Activated naive CD4-positive, alpha-beta T cell treated with anti-CD3 and anti-CD28 coated beads, Interleukin-2, amount 50 U/mL, for 72 hours (primary cell): Measurements from ENCODE around the gene ZBTB44. TPM values are rescaled to one million over a fixed set of nuclear protein-coding genes. Genes with fewer than 3 reads are reported as not detected.

Source experiments
- ATAC-seq, 2 donors: fragments of 150-1000 bp; cut with Tn5 transposase; 2 replicates each; pipeline ENCODE4 v1.10.0; 2021; ENCODE audit warnings: mild to moderate bottlenecking in 2 of 2, moderate library complexity in 2 of 2
- DNase-seq, 2 donors: peaks; one replicate each; pipeline ENCODE4 v3.0.0; 2021 to 2022; ENCODE audit warnings: low spot score in 2 of 2
- H3K27ac Mint-ChIP-seq, 2 donors: one replicate each; pipeline ENCODE4 v1.8.0; 2022; ENCODE audit warnings: mild to moderate bottlenecking in 2 of 2, mixed read lengths in 2 of 2
- H3K36me3 Mint-ChIP-seq, 2 donors: one replicate each; pipeline ENCODE4 v1.8.0; 2022; ENCODE audit warnings: mixed read lengths in 2 of 2
- H3K9me3 Mint-ChIP-seq, 2 donors: one replicate each; pipeline ENCODE4 v1.8.0; 2022; ENCODE audit warnings: mixed read lengths in 2 of 2
- total RNA-seq, 2 donors: library from RNA; stranded (reverse); gene quantifications; one replicate each; pipeline ENCODE4 v1.2.3, GENCODE V29; 2022

The ZBTB44 gene
- total RNA-seq, 2 donors from 2014 or later = 43.4 to 47.2 TPM

- Mint-ChIP-seq H3K36me3 (no peaks in the 10 kb centered on the region), H3K27ac (no peak overlapping the region), H3K9me3 (no peaks in the 10 kb centered on the region)
- ATAC-seq (no peak), DNase-seq (peak in 1 of 2 donors; percentile 41)
Observed at GRCh38 chr11:130214861-130215530, 99.7 kb downstream of the ZBTB44 start.

GRCh38 chr11:130213979-130214281, 100.8 kb downstream of the ZBTB44 start:
- DNase-seq (no peak), ATAC-seq (no peak)
- no peak overlapping the region for H3K27ac Mint-ChIP-seq
- H3K9me3 Mint-ChIP-seq = no peaks in the 10 kb centered on the region
- no peaks in the 10 kb centered on the region for H3K36me3 Mint-ChIP-seq

- H3K27ac Mint-ChIP-seq = no peak overlapping the region
- H3K9me3 Mint-ChIP-seq = no peaks in the 10 kb centered on the region
- peak; percentile 83 to 84 for ATAC-seq
- H3K36me3 Mint-ChIP-seq = no peaks in the 10 kb centered on the region
- peak; percentile 59 to 84 for DNase-seq
Observed at GRCh38 chr11:130213143-130213978, 101.4 kb downstream of the ZBTB44 start.

- H3K9me3 Mint-ChIP-seq = no peaks in the 10 kb centered on the region
- DNase-seq = no peak
- no peak for ATAC-seq
Observed at GRCh38 chr11:130212431-130212961, 102.2 kb downstream of the ZBTB44 start.

GRCh38 chr11:130211781-130212401, 102.8 kb downstream of the ZBTB44 start:
- DNase-seq (peak in 1 of 2 donors; percentile 44), ATAC-seq (no peak)
- Mint-ChIP-seq H3K9me3 (no peaks in the 10 kb centered on the region), H3K36me3 (no peaks in the 10 kb centered on the region), H3K27ac (no peak overlapping the region)

More at GRCh38 chr11:130212431-130212961, 102.2 kb downstream of the ZBTB44 start:
- Mint-ChIP-seq H3K36me3 (no peaks in the 10 kb centered on the region), H3K27ac (no peak overlapping the region)

GRCh38 chr11:130211144-130211543, 103.6 kb downstream of the ZBTB44 start:
- H3K27ac Mint-ChIP-seq = no peak overlapping the region

GRCh38 chr11:130209954-130210854, 104.5 kb downstream of the ZBTB44 start:
- H3K9me3 Mint-ChIP-seq = no peaks in the 10 kb centered on the region
- H3K27ac Mint-ChIP-seq = no peak overlapping the region
- no peaks in the 10 kb centered on the region for H3K36me3 Mint-ChIP-seq
- ATAC-seq = no peak
- peak in 1 of 2 donors; percentile 39 for DNase-seq

More at GRCh38 chr11:130211144-130211543, 103.6 kb downstream of the ZBTB44 start:
- Mint-ChIP-seq H3K9me3 (no peaks in the 10 kb centered on the region), H3K36me3 (no peaks in the 10 kb centered on the region)
- DNase-seq (no peak), ATAC-seq (no peak)

GRCh38 chr11:130209128-130209932, 105.4 kb downstream of the ZBTB44 start:
- ATAC-seq (no peak), DNase-seq (peak in 1 of 2 donors; percentile 48)
- H3K36me3 Mint-ChIP-seq = no peaks in the 10 kb centered on the region
- no peaks in the 10 kb centered on the region for H3K9me3 Mint-ChIP-seq
- no peak overlapping the region for H3K27ac Mint-ChIP-seq

- no peak for ATAC-seq
- Mint-ChIP-seq H3K36me3 (no peaks in the 10 kb centered on the region), H3K27ac (no peak overlapping the region), H3K9me3 (no peaks in the 10 kb centered on the region)
- DNase-seq = peak in 1 of 2 donors; percentile 44
Observed at GRCh38 chr11:130208241-130209127, 106.2 kb downstream of the ZBTB44 start.

- Mint-ChIP-seq H3K36me3 (no peaks in the 10 kb centered on the region), H3K9me3 (no peaks in the 10 kb centered on the region), H3K27ac (no peak overlapping the region)
- DNase-seq (peak in 1 of 2 donors; percentile 28), ATAC-seq (no peak)
Observed at GRCh38 chr11:130206141-130206540, 108.6 kb downstream of the ZBTB44 start.

- peak in 1 of 2 donors; percentile 31 for DNase-seq
- no peak for ATAC-seq
- Mint-ChIP-seq H3K9me3 (no peaks in the 10 kb centered on the region), H3K27ac (no peak overlapping the region), H3K36me3 (no peaks in the 10 kb centered on the region)
Observed at GRCh38 chr11:130204703-130205095, 110.0 kb downstream of the ZBTB44 start.

- DNase-seq (no peak), ATAC-seq (no peak)
- no peaks in the 10 kb centered on the region for H3K36me3 Mint-ChIP-seq
- H3K9me3 Mint-ChIP-seq = no peaks in the 10 kb centered on the region
- no peak overlapping the region for H3K27ac Mint-ChIP-seq
Observed at GRCh38 chr11:130203766-130204702, 110.7 kb downstream of the ZBTB44 start.

- Mint-ChIP-seq H3K36me3 (no peaks in the 10 kb centered on the region), H3K27ac (no peak overlapping the region), H3K9me3 (no peaks in the 10 kb centered on the region)
- DNase-seq = no peak
- ATAC-seq = no peak
Observed at GRCh38 chr11:130202818-130203689, 111.7 kb downstream of the ZBTB44 start.
